GM18505 (cell line): Measurements from ENCODE around the gene CSNK1A1.
"Not testable (repeated sequence)": the region's sequence is repeated elsewhere in the genome, so short reads cannot be mapped to it uniquely, and the experiment has no call there.

Experiments
- ATAC-seq: cut with Tn5 transposase; IDR thresholded peaks from one replicate; pipeline ENCODE4 v1.9.1; 2021; ENCODE audit not compliant: unreplicated experiment
- POLR2A ChIP-seq: IDR thresholded peaks from 4 replicates; pipeline ENCODE4 v1.6.1; 2011; ENCODE audit warnings: borderline replicate concordance; ENCODE audit not compliant: insufficient read depth, insufficient read length; ENCODE audit errors: extremely low read depth

Gene CSNK1A1

DNA sequence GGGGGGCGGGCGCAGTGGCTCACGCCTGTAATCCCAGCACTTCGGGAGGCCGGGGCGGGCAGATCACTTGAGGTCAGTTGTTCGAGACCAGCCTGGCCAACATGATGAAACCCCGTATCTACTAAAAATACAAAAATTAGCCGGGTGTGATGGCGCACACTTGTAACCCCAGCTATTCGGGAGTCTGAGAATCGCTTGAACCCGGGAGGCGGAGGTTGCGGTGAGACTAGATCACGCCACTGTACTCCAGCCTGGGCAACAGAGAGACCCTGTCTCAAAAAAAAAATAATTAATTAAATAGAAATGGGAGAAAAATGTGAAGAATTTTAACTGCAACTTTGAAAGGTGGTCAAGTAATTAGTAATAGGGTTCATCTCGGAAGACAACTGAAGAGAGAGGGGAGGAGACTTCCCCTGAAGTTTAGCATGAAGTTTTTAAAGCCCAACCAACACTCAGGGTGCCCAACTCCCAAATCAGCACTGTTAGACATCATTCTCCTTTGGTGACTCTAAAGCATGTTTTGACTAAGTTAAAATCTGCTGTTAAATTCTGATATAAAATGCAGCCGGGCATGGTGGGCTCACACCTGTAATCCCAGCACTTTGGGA lies 1.4 kb upstream of the CSNK1A1 start:
- no peak for TF ChIP-seq POLR2A
- ATAC-seq: no peak

DNA sequence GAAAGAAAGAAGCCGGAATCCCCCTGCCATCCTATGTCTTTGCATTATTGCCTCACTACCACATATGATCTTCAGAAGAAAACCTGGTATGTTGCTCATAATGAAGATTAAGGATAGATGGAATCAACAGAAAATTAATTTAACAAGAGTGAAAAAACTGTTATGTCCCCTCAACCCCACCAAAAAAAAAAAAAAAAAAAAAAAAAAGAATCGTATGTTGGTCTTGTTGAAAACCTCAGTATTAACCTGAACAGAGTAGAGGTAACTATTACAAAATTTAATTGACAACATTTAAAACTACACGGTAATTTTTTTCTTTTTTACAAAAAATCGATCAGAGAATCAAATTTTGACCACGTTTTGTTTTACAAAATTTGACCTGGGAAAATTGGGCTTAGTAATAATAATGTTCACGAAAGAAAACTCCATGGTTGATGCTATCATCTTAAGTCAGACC lies 827 bp upstream of the CSNK1A1 start:
- no peak for TF ChIP-seq POLR2A
- no peak for ATAC-seq

DNA sequence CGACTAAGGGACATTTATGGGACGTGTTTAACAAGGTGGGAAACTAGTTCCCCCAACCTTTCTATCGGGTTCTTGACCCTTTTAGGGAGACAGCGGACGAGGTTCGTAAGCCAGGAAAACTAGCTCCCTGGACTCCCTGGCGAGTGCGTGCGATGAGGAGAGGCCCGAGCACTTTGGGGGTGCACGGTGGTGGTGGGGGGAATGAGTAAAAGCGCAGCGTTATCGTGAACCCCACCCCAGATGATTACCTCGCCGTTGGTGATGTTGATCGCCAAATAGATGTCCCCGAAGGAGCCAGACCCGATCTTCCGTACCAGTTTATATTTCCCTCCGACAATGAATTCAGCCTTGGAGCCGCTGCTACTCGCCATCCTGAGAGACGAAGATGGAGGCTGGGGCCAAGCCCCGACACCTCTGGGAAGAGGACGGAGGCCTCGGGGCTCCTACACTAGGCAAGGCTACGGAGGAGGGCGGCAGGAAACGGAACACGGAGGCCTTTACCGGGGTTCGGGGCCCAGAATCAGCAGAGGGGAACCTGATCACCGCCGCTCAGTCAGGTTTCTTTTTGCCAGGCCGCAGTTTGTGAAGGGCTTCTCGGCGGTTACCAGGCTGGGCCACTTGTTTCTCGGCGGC lies 529 bp downstream of the CSNK1A1 start:
- no peak for ATAC-seq
- TF ChIP-seq POLR2A: no peak

DNA sequence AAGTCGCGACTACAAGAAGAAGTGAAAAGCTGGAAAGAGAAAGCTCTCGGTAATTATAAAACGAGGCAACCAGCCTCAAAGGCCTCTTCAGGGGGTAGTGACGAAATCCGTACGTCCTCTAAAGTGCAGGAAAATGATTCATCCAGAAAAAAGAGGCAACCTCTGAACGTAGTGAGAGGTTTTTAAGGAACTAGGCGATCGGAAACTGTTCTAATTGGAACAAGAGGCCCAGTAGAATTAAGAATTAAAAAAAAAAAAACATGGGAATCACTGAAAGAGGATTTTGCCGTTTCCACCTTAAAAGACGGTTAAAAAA lies 1.0 kb downstream of the CSNK1A1 start:
- ATAC-seq: no peak
- no peak for TF ChIP-seq POLR2A

DNA sequence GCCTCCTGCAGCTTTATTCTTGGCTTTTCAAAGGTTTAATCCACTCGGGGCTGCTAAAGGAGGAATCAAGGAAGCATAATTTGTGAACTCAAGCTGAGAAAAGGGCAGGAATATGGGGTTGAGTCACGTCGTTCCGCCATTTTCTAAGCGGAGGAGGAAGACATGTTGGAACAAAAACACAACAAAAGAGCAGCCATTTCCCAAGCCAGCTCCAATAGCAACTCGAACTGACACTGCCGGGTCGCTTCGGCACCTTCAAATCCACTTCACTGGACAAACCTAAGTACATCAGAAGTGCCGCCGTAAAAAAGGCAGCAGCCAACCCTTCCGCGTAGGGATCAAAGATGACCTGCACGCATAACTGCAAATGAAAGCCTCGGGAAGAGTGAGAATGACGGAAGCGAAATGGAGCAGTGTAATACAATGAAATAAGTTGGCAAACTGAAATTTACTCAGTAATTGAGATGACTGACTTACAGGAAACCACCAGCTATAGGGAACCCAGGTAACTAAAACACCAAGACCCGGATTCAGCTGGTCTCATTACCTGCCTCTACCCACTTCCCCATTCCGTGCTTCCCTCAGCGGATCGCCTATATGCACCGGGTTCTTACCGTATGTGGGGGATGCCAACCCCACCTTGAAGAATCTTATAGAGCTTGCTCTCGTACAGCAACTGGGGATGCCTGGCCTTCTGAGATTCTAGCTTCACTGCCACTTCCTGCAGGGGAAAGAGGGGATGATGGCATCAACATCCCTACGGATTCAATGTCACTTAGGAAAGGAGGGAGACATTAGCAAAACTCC lies 1.6 kb downstream of the CSNK1A1 start:
- ATAC-seq: peak; percentile 36
- peak; percentile 58 for TF ChIP-seq POLR2A

DNA sequence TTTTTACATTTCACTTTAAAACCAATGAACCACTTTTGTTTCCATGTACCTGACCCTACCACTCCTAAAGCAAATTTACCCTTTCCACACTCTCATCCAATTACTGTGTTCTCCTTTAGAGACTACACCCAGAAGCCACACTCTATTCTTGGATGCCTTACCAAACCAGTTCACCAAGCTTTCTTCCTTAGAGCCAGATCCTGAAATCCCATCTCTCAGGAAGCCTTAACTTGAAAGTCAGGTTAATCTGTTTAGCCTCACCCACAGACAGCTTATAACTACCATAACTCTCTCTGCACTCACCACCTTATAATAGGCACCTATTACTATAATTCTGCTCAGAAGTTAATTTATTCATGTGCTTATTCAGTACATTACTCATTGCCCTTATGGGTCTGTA lies 4.3 kb downstream of the CSNK1A1 start:
- no peak for TF ChIP-seq POLR2A
- ATAC-seq: no peak

DNA sequence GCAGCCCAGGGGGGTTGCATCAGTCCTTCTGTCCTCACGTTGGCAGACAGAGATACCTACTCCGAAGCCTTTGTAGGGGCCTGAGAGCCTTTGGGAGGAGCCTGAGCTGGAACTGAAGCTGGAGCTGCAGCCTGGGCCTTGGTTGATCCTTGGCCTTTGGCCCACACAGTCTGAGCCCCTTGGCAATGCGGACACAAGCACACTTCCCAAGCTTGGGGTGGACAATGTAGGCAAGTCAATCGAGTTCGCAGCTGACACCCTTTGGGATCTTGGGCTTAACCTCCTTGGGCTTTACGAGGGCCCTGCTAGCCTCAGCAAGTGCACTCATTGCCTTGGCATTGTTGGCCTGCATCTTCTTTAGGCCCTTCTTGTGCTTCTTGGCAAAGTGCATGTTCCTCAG lies 5.9 kb downstream of the CSNK1A1 start:
- no peak for ATAC-seq
- TF ChIP-seq POLR2A: no peak

DNA sequence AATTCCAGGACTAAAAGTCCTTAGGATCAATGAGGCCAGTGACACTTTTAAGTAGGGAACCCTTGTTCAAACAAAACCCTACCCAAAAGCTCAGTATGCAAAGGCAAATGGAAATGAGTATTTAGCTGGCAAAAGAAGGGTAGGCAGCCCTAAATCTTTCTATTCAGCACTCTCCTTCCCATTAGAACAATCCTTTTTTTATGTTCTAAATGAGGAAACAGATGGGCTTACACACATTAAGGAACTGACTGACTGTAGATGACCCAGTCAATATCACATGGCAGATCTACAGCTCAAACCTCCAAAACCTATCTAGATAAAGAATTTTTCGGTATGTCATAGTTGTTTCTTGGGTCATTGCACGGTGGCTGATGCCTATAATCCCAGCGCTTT lies 7.2 kb downstream of the CSNK1A1 start:
- no peak for TF ChIP-seq POLR2A
- ATAC-seq: no peak

DNA sequence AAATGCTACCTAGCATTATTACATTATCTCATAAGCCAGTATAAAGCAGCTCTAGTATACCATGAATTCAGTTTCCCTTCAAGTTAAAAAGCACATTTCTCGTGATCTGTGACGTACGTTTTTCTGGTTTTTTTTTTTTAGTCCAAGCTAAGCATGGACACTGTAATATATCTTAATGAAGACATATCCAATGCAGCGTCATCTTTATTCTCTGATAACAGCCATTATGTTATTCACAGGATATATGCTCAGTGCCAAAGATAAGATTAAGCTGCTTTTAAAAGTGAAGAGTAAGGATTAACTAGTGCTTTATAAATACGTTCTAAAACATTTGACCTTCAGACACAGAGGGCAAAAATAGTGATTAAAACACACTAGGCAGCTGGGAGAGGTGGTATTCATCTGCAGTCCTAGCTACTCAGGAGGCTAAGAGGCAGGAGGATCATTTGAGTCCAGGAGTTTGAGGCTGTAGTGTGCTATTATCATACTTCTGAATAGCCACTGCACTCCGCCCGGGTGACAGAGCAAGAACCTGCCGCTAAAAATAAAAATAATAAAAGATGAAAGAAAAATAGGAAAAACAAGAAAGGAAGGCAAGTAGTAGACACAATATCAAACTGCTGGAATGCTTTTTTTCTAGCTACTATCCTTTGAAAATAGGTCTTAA lies 7.7 kb downstream of the CSNK1A1 start:
- TF ChIP-seq POLR2A: no peak
- no peak for ATAC-seq

DNA sequence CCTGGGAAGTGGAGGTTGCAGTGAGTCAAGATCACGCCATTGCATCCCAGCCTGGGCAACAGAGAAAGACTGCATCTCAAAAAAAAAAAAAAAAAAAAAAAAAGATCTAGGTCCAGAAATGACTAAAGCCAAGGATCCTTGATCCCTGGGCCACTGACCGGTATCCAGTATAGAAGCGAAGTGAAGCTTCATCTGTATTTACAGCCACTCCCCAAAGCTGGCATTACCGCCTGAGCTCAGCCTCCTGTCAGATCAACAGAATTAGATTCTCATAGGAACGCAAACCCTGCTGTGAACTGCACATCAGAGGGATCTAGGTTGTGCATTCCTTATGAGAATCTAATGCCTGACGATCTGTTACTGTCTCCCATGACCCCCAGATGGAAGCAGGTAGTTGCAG lies 9.3 kb downstream of the CSNK1A1 start:
- ATAC-seq: no peak
- no peak for TF ChIP-seq POLR2A

DNA sequence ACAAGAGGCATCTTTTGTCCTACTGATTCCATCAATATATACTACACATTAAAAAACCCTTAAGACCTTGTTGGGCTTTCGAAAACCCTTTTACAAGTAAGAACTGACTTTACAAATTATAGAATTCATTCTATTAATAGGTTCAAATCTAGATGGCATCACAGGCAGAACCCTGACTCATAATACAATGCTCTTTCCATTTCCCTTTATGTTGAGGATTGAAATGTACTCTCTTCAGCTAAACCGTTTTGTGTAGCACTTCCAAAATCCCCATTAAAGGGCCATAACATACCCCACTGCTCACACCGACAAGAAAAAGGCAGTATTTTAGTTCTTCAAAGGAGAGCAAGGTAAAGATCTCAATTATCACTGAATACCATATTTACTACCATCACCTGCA lies 11.2 kb downstream of the CSNK1A1 start:
- no peak for TF ChIP-seq POLR2A
- ATAC-seq: no peak

DNA sequence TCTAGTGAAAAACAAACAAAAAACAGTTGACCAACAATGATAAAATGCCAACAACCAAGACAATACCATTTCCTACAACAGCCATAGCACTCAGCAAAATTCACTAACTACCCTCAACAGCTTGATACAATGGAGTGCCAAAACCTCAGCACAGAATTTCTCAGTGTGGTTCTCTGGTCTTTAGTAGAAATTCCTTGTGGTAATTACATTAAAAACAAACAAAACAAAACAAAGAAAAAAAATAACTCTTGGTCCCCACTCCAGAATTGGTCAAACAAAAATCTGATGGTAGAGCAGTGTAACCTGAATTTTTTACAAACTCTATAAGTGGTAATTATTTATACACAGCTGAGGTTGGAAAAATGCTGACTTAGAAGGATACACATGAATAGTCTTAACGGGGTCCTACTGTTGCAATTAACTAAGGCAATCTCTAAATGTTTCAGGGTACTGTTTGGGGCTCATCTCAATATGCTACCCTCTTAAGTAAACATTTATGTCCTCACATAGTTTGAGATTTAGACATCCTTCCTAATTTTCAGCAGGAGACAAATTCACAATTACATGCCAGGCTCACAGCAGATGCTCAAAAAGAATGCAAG lies 13.8 kb downstream of the CSNK1A1 start:
- no peak for ATAC-seq
- TF ChIP-seq POLR2A: no peak

DNA sequence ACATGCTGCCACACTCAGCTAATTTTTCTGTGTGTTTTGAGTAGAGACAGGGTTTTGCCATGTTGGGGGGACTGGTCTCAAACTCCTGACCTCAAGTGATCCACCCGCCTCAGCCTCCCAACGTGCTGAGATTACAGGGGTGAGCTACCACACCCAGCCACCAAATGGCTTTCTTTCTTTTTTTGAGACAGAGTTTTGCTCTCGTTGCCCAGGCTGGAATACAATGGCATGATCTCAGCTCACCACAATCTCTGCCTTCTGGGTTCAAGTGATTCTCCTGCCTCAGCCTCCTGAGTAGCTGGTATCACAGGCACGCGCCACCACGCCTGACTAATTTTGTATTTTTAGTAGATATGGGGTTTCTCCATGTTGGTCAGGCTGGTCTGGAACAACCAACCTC lies 15.5 kb downstream of the CSNK1A1 start:
- not testable (repeated sequence) for ATAC-seq
